ENCODE measurements around the gene UBR4. TPM values are rescaled to one million over a fixed set of nuclear protein-coding genes. Genes with fewer than 3 reads are reported as not detected.

The UBR4 gene
- total and polyA plus RNA-seq, 2 experiments from 2014 or later, result 111 to 230 TPM

DNA sequence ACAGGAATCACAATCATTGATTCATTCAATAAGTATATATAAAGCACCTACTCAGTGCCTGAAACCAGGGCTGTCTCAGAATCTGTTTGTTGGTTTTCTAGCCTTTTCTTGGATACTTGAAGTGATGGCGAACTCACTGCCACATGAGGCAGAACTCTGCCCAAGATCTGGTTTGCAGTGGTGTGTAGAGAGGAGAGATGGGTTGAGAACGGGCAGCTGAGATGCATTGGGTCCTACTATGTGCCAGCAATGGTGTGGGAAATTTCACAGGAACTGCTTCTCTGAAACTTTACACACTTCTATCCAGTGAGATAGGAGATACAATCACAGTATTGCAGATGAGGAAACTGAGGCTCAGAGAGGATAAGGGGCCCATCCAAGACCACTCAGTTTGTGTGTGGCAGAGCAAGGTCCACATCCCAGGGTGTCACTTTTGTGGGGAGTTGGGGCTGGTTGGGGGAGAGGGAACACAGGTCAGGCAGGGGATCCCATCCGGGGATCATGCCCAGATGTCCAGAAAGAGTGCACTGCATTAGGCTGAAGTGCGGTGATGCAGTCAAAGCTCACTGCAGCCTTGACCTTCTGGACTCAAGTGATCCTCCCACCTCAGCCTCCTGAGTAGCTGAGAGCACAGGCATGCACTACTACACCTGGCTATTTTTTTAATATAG lies 169.9 kb downstream of the UBR4 start (continued):
- TF ChIP-seq, protein P1, sequence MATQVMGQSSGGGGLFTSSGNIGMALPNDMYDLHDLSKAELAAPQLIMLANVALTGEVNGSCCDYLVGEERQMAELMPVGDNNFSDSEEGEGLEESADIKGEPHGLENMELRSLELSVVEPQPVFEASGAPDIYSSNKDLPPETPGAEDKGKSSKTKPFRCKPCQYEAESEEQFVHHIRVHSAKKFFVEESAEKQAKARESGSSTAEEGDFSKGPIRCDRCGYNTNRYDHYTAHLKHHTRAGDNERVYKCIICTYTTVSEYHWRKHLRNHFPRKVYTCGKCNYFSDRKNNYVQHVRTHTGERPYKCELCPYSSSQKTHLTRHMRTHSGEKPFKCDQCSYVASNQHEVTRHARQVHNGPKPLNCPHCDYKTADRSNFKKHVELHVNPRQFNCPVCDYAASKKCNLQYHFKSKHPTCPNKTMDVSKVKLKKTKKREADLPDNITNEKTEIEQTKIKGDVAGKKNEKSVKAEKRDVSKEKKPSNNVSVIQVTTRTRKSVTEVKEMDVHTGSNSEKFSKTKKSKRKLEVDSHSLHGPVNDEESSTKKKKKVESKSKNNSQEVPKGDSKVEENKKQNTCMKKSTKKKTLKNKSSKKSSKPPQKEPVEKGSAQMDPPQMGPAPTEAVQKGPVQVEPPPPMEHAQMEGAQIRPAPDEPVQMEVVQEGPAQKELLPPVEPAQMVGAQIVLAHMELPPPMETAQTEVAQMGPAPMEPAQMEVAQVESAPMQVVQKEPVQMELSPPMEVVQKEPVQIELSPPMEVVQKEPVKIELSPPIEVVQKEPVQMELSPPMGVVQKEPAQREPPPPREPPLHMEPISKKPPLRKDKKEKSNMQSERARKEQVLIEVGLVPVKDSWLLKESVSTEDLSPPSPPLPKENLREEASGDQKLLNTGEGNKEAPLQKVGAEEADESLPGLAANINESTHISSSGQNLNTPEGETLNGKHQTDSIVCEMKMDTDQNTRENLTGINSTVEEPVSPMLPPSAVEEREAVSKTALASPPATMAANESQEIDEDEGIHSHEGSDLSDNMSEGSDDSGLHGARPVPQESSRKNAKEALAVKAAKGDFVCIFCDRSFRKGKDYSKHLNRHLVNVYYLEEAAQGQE (IDR thresholded peaks at IDR 0.05; ENCODE audit: unreplicated experiment), result no peak
- TF ChIP-seq, protein P2, sequence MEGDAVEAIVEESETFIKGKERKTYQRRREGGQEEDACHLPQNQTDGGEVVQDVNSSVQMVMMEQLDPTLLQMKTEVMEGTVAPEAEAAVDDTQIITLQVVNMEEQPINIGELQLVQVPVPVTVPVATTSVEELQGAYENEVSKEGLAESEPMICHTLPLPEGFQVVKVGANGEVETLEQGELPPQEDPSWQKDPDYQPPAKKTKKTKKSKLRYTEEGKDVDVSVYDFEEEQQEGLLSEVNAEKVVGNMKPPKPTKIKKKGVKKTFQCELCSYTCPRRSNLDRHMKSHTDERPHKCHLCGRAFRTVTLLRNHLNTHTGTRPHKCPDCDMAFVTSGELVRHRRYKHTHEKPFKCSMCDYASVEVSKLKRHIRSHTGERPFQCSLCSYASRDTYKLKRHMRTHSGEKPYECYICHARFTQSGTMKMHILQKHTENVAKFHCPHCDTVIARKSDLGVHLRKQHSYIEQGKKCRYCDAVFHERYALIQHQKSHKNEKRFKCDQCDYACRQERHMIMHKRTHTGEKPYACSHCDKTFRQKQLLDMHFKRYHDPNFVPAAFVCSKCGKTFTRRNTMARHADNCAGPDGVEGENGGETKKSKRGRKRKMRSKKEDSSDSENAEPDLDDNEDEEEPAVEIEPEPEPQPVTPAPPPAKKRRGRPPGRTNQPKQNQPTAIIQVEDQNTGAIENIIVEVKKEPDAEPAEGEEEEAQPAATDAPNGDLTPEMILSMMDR (conservative IDR thresholded peaks at IDR 0.05; ENCODE audit: low read depth in 2 of 2), result no peak

DNA sequence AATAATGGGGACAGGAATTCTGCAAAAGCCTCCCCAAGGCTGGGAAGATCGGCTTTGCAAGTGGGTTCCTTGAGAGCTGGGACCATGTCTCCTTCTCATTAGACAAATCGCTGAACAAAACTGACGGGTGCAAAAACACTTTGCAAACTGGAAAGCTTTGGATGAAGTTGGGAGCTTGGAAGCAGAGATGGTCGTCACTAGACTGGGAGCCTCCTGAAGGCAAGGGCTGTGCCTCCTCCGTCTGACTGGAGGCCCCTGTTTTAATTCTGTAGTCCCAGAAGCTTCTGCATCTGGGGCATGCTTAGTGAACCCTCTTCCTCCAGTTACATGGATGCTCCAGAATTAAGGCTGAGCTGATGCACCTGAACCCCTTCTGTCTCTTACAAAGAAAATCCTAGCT lies 171.3 kb downstream of the UBR4 start:
- Histone ChIP-seq H3K4me3 (no peak overlapping the region), H4K20me1 (replicated peaks; ENCODE audit: insufficient read depth) (no peaks in the 10 kb centered on the region), H3K4me2 (no peak overlapping the region), H3K27me3 (ENCODE audit: insufficient read depth) (no peaks in the 10 kb centered on the region), H3K79me2 (replicated peaks; ENCODE audit: insufficient read depth) (no peaks in the 10 kb centered on the region), H2AFZ (no peak overlapping the region), H3K36me3 (ENCODE audit: insufficient read depth) (no peaks in the 10 kb centered on the region), H3F3A (replicated peaks; ENCODE audit: low read depth) (no peaks in the 10 kb centered on the region), H3K27ac (ENCODE audit: low read depth) (no peak overlapping the region), H3K4me1 (ENCODE audit: insufficient read depth) (0 out of 2 replicates have a peak, but pooled peaks cover 6% of the 10 kb centered on the region), H3K9me2 (ENCODE audit: insufficient read depth) (no peaks in the 10 kb centered on the region)
- Mint-ChIP-seq H3K27ac (no peak overlapping the region), H3K4me1 (peaks cover 10% of the 10 kb centered on the region; the same call in 2 of the 3 replicates), H3K4me3 (no peak overlapping the region), H3K9me3 (no peaks in the 10 kb centered on the region), H3K36me3 (ENCODE audit: low read depth) (no peaks in the 10 kb centered on the region), H3K27me3 (ENCODE audit: insufficient read depth, low read depth, poor library complexity) (peaks cover 6% of the 10 kb centered on the region)
- ATAC-seq, result no peak
- no peak for DNase-seq (ENCODE audit: low spot score)
- TF ChIP-seq STAT1 (IDR thresholded peaks at IDR 0.05; ENCODE audit: unreplicated experiment) (no peak), NANOG (IDR thresholded peaks at IDR 0.05; ENCODE audit: borderline replicate concordance) (no peak), POLR2AphosphoS5 (IDR thresholded peaks at IDR 0.05; ENCODE audit: low read depth) (no peak), EZH2phosphoT487 (IDR thresholded peaks at IDR 0.05; ENCODE audit: unreplicated experiment) (no peak), ZNF331 (CRISPR knock-in tag; IDR thresholded peaks at IDR 0.05; ENCODE audit: low read depth) (no peak)
- TF ChIP-seq, protein P2 (conservative IDR thresholded peaks at IDR 0.05; ENCODE audit: low read depth in 2 of 2), result no peak
- TF ChIP-seq, protein P3, sequence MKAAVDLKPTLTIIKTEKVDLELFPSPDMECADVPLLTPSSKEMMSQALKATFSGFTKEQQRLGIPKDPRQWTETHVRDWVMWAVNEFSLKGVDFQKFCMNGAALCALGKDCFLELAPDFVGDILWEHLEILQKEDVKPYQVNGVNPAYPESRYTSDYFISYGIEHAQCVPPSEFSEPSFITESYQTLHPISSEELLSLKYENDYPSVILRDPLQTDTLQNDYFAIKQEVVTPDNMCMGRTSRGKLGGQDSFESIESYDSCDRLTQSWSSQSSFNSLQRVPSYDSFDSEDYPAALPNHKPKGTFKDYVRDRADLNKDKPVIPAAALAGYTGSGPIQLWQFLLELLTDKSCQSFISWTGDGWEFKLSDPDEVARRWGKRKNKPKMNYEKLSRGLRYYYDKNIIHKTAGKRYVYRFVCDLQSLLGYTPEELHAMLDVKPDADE (IDR thresholded peaks at IDR 0.05), result no peak

Measured in GM23338 (cell line).